ENCODE measurements around the gene CEBPB.

DNA sequence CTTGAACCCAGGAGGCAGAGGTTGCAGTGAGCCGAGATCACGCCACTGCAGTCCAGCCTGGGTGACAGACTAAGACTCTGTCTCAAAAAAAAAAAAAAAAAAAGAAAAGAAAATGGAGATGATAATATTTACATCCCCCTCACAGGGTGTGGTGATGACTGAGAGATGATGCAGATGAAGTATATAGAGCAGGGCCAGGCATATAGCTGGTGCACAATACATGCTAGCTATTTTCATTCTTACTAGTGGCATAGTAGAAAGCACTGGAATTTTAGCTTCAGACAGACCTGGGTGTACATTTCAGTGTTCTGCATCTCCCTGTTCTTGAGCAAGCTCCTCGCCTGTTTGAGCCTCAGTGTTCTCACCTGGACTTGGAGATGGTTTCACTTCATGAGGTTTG lies 36.9 kb downstream of the CEBPB start:
- TF ChIP-seq, protein P1, sequence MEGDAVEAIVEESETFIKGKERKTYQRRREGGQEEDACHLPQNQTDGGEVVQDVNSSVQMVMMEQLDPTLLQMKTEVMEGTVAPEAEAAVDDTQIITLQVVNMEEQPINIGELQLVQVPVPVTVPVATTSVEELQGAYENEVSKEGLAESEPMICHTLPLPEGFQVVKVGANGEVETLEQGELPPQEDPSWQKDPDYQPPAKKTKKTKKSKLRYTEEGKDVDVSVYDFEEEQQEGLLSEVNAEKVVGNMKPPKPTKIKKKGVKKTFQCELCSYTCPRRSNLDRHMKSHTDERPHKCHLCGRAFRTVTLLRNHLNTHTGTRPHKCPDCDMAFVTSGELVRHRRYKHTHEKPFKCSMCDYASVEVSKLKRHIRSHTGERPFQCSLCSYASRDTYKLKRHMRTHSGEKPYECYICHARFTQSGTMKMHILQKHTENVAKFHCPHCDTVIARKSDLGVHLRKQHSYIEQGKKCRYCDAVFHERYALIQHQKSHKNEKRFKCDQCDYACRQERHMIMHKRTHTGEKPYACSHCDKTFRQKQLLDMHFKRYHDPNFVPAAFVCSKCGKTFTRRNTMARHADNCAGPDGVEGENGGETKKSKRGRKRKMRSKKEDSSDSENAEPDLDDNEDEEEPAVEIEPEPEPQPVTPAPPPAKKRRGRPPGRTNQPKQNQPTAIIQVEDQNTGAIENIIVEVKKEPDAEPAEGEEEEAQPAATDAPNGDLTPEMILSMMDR (IDR thresholded peaks at IDR 0.05): no peak
- no peak for TF ChIP-seq POLR2A (IDR thresholded peaks at IDR 0.05)
